Astrocyte (in vitro differentiated cells and primary cell): ENCODE data around the gene SLC18A2.

Experiments
- CTCF ChIP-seq: IDR thresholded peaks from 2 replicates; pipeline ENCODE4 v1.5.1; 2011; ENCODE audit warnings: low read depth, mild to moderate bottlenecking, inconsistent platforms, low read length, moderate library complexity; ENCODE audit not compliant: insufficient read depth
- EZH2 ChIP-seq: IDR thresholded peaks from 2 replicates; pipeline ENCODE4 v1.6.1; 2012; ENCODE audit warnings: mild to moderate bottlenecking, low read length, inconsistent platforms; ENCODE audit not compliant: insufficient read depth

- TF ChIP-seq CTCF, result no peak
- no peak for TF ChIP-seq EZH2
Observed at GRCh38 chr10:117215079-117215478, 25.8 kb upstream of the SLC18A2 start.
